AG10803 (cell line): ENCODE results near the gene LRRC61.
"Not testable (repeated sequence)": the region's sequence is repeated elsewhere in the genome, so short reads cannot be mapped to it uniquely, and the experiment has no call there.

ENCODE experiments used
- DNase-seq: peaks from one replicate; pipeline ENCODE4 v3.0.0; 2010; ENCODE audit warnings: low read depth
- H3K4me3 ChIP-seq: 2 replicates; pipeline ENCODE4 v1.5.1; 2011; ENCODE audit warnings: mild to moderate bottlenecking, low read length, control low read depth
- TF ChIP-seq, protein P1 (sequence below): conservative IDR thresholded peaks from 2 replicates; pipeline ENCODE4 v1.5.1; 2011; ENCODE audit warnings: mild to moderate bottlenecking, low read length, control low read depth, inconsistent platforms

The LRRC61 gene

GRCh38 chr7:150302908-150303310 is 20.2 kb upstream of the LRRC61 start:
- H3K4me3 ChIP-seq, DNase-seq: not testable (repeated sequence)

GRCh38 chr7:150304499-150305258 is 18.5 kb upstream of the LRRC61 start:
- H3K4me3 ChIP-seq, DNase-seq: not testable (repeated sequence)

DNA sequence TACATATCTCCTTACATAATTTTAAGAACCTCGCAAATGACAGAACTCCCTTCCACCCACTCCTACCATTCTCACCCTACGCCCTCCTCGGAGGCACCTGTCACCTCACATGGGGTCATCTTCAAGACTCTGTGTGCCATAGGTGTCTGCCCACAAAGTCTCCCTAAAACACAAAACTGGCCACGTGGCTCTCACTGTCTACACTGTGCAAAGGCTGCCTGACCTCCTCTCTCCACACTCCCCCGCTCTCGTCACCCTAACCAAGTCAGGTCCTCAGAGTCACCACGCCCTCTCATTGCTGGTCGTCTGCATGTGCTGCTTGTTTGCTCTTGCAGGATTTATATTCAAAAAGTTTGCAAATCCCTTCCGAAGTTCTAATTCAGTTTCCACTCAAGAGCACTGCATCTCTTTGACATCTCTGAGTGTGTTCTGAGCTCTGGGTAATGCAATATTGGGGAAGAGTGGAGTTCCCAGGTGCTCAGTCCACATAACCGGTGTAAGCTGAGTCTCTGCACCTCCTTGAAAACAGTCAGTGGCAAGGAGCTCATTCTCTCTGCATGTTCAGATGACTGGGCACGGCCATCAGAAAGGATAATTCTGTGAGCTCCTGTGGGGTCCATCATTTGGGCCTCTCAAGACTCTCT is 17.8 kb upstream of the LRRC61 start:
- DNase-seq, H3K4me3 ChIP-seq: not testable (repeated sequence)

GRCh38 chr7:150305903-150306284 is 17.3 kb upstream of the LRRC61 start:
- not testable (repeated sequence) for H3K4me3 ChIP-seq, DNase-seq

- not testable (repeated sequence) for H3K4me3 ChIP-seq, DNase-seq
Measured at GRCh38 chr7:150306377-150306776, 16.8 kb upstream of the LRRC61 start.

DNA sequence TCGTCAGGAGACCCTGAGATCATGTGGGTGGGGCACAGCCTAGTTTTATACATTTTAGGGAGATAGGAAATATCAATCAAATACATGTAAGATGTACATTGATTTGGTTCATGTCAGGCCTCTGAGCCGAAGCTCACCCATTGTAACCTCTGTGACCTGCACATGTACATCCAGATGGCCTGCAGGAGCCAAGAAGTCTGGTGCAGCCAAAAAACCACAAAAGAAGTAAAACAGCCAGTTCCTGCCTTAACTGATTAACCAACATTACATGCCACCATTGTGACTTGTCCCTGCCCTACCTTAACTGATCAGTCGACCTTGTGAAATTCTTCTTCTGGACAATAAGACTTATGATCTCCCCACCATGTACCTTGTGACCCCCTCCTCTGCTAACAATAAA is 16.0 kb upstream of the LRRC61 start:
- DNase-seq = no peak
- H3K4me3 ChIP-seq = no peak overlapping the region
- TF ChIP-seq, protein P1, sequence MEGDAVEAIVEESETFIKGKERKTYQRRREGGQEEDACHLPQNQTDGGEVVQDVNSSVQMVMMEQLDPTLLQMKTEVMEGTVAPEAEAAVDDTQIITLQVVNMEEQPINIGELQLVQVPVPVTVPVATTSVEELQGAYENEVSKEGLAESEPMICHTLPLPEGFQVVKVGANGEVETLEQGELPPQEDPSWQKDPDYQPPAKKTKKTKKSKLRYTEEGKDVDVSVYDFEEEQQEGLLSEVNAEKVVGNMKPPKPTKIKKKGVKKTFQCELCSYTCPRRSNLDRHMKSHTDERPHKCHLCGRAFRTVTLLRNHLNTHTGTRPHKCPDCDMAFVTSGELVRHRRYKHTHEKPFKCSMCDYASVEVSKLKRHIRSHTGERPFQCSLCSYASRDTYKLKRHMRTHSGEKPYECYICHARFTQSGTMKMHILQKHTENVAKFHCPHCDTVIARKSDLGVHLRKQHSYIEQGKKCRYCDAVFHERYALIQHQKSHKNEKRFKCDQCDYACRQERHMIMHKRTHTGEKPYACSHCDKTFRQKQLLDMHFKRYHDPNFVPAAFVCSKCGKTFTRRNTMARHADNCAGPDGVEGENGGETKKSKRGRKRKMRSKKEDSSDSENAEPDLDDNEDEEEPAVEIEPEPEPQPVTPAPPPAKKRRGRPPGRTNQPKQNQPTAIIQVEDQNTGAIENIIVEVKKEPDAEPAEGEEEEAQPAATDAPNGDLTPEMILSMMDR = no peak

- no peak overlapping the region for H3K4me3 ChIP-seq
- TF ChIP-seq, protein P1 = no peak
- DNase-seq = no peak
Measured at GRCh38 chr7:150307904-150308303, 15.3 kb upstream of the LRRC61 start.

DNA sequence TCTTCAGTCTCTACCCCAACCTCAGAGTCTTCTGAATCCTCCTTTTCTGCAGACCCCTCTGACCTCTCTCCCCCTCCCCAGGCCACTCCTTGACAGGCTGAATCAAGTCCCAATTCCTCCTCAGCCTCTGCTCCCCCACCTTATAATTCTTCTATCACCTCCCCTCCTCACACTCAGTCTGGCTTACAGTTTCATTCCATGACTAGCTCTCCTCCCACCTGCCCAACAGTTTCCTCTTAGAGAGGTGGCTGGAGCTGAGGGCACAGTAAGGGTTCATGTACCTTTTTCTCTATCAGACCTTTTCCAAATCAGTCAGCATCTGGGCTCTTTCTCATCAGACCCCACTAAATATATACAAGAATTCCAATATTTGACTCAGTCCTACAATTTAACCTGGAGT is 14.6 kb upstream of the LRRC61 start:
- no peak for DNase-seq
- TF ChIP-seq, protein P1 = no peak
- no peak overlapping the region for H3K4me3 ChIP-seq

DNA sequence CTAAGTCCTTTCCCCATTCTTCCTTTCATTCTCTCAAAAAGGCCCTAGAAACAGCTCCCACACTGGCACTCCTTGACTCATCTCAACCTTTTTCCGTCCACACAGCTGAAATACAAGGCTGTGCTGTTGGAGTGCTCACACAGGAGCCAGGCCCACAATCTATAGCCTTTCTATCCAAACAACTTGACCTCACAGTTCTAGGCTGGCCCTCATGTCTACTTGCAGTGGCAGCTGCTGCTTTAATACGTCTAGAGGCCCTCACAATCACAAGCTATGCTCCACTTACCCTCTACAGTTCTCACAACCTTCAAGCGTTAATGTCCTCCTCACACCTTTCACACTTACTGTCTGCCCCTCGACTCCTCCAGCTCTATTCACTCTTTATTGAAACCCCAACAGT is 12.0 kb upstream of the LRRC61 start:
- no peak for DNase-seq
- TF ChIP-seq, protein P1 = no peak

DNA sequence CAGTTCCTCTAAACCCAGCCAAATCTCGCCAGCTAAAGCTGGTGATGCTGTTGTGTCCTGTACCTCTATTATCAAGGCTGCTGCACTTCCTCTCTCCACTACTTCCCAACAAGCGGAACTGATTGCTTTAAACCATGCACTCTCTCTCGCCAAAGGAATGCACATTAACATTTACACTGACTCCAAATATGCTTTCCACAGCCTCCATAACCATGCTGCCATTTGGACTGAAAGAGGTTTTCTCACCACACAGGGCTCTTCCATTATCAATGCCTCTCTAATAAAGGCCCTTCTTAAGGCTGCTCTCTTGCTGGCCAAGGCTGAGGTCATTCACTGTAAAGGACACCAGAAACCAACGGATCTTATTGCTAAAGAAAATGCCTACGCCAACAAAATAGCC is 11.4 kb upstream of the LRRC61 start:
- DNase-seq = peak; percentile 36
- H3K4me3 ChIP-seq = no peak overlapping the region

More for the DNA sequence above, 12.0 kb upstream of the LRRC61 start:
- H3K4me3 ChIP-seq = no peak overlapping the region

DNA sequence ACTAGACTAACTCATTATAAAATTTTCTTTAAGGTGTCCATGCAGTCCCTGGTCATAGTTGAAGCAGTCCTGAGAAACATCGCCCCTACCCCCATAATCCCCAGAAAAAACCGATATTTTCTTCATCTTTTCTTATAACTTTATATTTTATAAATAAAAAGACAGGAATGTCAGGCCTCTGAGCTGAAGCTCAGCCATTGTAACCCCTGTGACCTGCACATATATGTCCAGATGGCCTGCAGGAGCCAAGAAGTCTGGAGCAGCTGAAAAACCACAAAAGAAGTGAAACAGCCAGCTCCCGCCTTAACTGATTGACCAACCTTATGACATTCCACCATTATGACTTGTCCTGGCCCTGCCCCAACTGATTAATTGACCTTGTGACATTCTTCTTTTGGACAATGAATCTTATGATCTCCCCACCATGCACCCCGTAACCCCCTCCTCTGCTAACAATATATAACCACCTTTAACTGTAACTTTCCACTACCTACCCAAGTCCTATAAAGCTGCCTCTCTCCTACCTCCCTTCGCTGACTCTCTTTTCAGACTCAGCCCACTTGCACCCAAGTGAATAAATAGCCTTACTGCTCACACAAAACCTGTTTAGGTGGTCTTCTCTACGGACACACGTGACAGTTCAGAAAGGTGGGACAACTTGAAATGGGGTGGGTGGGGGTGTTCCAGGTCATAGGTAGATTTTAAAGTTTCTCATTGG is 10.3 kb upstream of the LRRC61 start:
- DNase-seq = peak; percentile 66
- H3K4me3 ChIP-seq = not testable (repeated sequence)

More for the DNA sequence above, 11.4 kb upstream of the LRRC61 start:
- TF ChIP-seq, protein P1 = no peak
